ENCODE measurements around the gene AZIN2. TPM values are rescaled to one million over a fixed set of nuclear protein-coding genes. Genes with fewer than 3 reads are reported as not detected.

Gene AZIN2
- total and polyA plus RNA-seq, 2 of the 8 experiments (the other 6 are each of a cell fraction or from before 2014, with no cell fraction given) = 0.22 to 0.91 TPM

GRCh38 chr1:33094486-33094885 lies 13.5 kb downstream of the AZIN2 start:
- H3K79me1 ChIP-seq (ENCODE audit: low read depth, low read length) = no peaks in the 10 kb centered on the region
- H4K5ac ChIP-seq (ENCODE audit: insufficient read length, low read depth, low read length) = no peak overlapping the region
- FAIRE-seq (no peak), DNase-seq (ENCODE audit: low read depth in 1 of 2, low spot score in 2 of 2) (no peak)
- H3K14ac ChIP-seq (ENCODE audit: insufficient read length) = no peak overlapping the region
- H3K18ac ChIP-seq (ENCODE audit: extremely low read depth, low read length) = no peak overlapping the region
- H3K56ac ChIP-seq (replicated peaks; ENCODE audit: insufficient read length, low read depth, low read length) = no peak overlapping the region
- H3K23me2 ChIP-seq (ENCODE audit: low read depth, low read length) = no peaks in the 10 kb centered on the region
- H2BK20ac ChIP-seq (ENCODE audit: low read length) = no peak overlapping the region
- H4K8ac ChIP-seq (ENCODE audit: extremely low read depth, insufficient read depth, low read length) = no peak overlapping the region
- H3K27me3 ChIP-seq (replicated peaks in 1 of 4; ENCODE audit: control insufficient read depth in 3 of 4, extremely low read depth in 1 of 4, insufficient read depth in 3 of 4, low read length in 3 of 4) = no peaks in the 10 kb centered on the region
- TF ChIP-seq RBBP5 (IDR thresholded peaks at IDR 0.05; ENCODE audit: borderline replicate concordance, low read depth, low read length) (no peak), TAF1 (IDR thresholded peaks at IDR 0.05; ENCODE audit: low read depth, low read length) (no peak), ASH2L (IDR thresholded peaks at IDR 0.05; ENCODE audit: low read length) (no peak)
- H2BK12ac ChIP-seq (ENCODE audit: low read depth, low read length) = no peak overlapping the region
- no peak overlapping the region for H2AFZ ChIP-seq (ENCODE audit: low read length)
- H3K27ac ChIP-seq (ENCODE audit: low read depth, low read length) = no peak overlapping the region
- no peak overlapping the region for H2BK120ac ChIP-seq (replicated peaks; ENCODE audit: low read depth, low read length)
- no peak overlapping the region for H3K9ac ChIP-seq (replicated peaks in 1 of 4; ENCODE audit: extremely low read depth in 1 of 4, low read depth in 3 of 4, low read length in 3 of 4)
- H3K4me3 ChIP-seq (ENCODE audit: extremely low read depth in 1 of 4, insufficient read depth in 2 of 4, low read depth in 3 of 4, low read length in 4 of 4) = no peak overlapping the region
- no peaks in the 10 kb centered on the region for H3K9me3 ChIP-seq (ENCODE audit: insufficient read depth in 2 of 2, low read depth in 1 of 2, low read length in 1 of 2)
- no peaks in the 10 kb centered on the region for H3K79me2 ChIP-seq (ENCODE audit: control insufficient read depth in 1 of 2, insufficient read depth in 2 of 2, low read length in 2 of 2)
- H2AK5ac ChIP-seq (ENCODE audit: low read depth, low read length) = no peak overlapping the region
- 94% methylated on average over 11 of the region's 11 CpGs; no CpG with 5 or more reads in 1 of the 2 experiments for WGBS, 2 experiments (ENCODE audit: extremely low coverage in 1 of 2, insufficient coverage in 1 of 2, insufficient read length in 1 of 2, insufficient replicate concordance in 2 of 2, low coverage in 1 of 2, low lambda C conversion rate in 2 of 2, missing lambda C conversion rate in 1 of 2)
- 0 out of 2 replicates have a peak overlapping the region, but pooled peaks have one; percentile 13 for H2BK15ac ChIP-seq (ENCODE audit: low read length)
- no peaks in the 10 kb centered on the region for H4K20me1 ChIP-seq (replicated peaks in 1 of 2; ENCODE audit: control insufficient read depth in 1 of 2, insufficient read depth in 2 of 2, low read length in 2 of 2)
- POLR2A ChIA-PET (ENCODE audit: partially characterized antibody) = interaction anchor here (1.1 kb wide), 1 partner anchor 15 kb away, joined by 4 read pairs; no protein-coding TSS in a partner anchor
- no peak overlapping the region for H3K4ac ChIP-seq (replicated peaks; ENCODE audit: insufficient read length, low read depth, low read length)
- H3K4me1 ChIP-seq (replicated peaks in 1 of 4; ENCODE audit: control insufficient read depth in 3 of 4, insufficient read depth in 4 of 4, low read length in 3 of 4) = peaks cover 0 to 2% (median under 1%) of the 10 kb centered on the region in 4 experiments; a peak in 3 of 7 replicates
- H3K36me3 ChIP-seq (ENCODE audit: control insufficient read depth in 2 of 4, insufficient read depth in 4 of 4, low read length in 3 of 4) = no peaks in the 10 kb centered on the region
- no peak overlapping the region for H3K4me2 ChIP-seq (ENCODE audit: insufficient read depth in 1 of 2, low read depth in 2 of 2, low read length in 2 of 2)
- H2BK5ac ChIP-seq (ENCODE audit: low read depth, low read length) = no peak overlapping the region
- H4K91ac ChIP-seq (replicated peaks; ENCODE audit: insufficient read length, low read length) = no peak overlapping the region
- H3K23ac ChIP-seq (ENCODE audit: insufficient read length) = no peak overlapping the region
- CTCF ChIA-PET (ENCODE audit: partially characterized antibody) = interaction anchor here (0.8 to 3.7 kb wide), 21 partner anchors 8 to 228 kb away, joined by 3 to 14 read pairs (median 4); partner anchors contain the start of gene HPCA

Data from H1 (cell line).